Ishikawa (cell line): ENCODE data around the gene HOXB8.

ENCODE experiments used
- CEBPB ChIP-seq: IDR thresholded peaks from 2 replicates; pipeline ENCODE4 v1.6.1; 2012
- CREB1 ChIP-seq: IDR thresholded peaks from 2 replicates; pipeline ENCODE4 v1.6.1; 2012; ENCODE audit warnings: low read depth
- EGR1 ChIP-seq: IDR thresholded peaks from 2 replicates; pipeline ENCODE4 v1.6.1; 2012
- EP300 ChIP-seq: IDR thresholded peaks from 2 replicates; pipeline ENCODE4 v1.6.1; 2012; ENCODE audit warnings: borderline replicate concordance
- FOXM1 ChIP-seq: IDR thresholded peaks from 2 replicates; pipeline ENCODE4 v1.6.1; 2012; ENCODE audit warnings: low read depth, borderline replicate concordance
- MAX ChIP-seq: IDR thresholded peaks from 2 replicates; pipeline ENCODE4 v1.6.1; 2012
- NFIC ChIP-seq: IDR thresholded peaks from 2 replicates; pipeline ENCODE4 v1.6.1; 2012
- RAD21 ChIP-seq: IDR thresholded peaks from 2 replicates; pipeline ENCODE4 v1.6.1; 2012; ENCODE audit warnings: low read depth
- TAF1 ChIP-seq: IDR thresholded peaks from 2 replicates; pipeline ENCODE4 v1.6.1; 2012; ENCODE audit warnings: low read depth, mild to moderate bottlenecking
- TCF12 ChIP-seq: IDR thresholded peaks from 2 replicates; pipeline ENCODE4 v1.6.1; 2012; ENCODE audit warnings: low read depth
- TEAD4 ChIP-seq: IDR thresholded peaks from 2 replicates; pipeline ENCODE4 v1.6.1; 2012
- YY1 ChIP-seq: IDR thresholded peaks from 2 replicates; pipeline ENCODE4 v1.6.1; 2012; ENCODE audit warnings: low read depth
- ZBTB7A ChIP-seq: IDR thresholded peaks from 2 replicates; pipeline ENCODE4 v1.6.1; 2012; ENCODE audit warnings: low read depth
- TF ChIP-seq, protein P1 (sequence below): IDR thresholded peaks from 2 replicates; pipeline ENCODE4 v1.6.1; 2012
- TF ChIP-seq, protein P2 (sequence below): IDR thresholded peaks from 2 replicates; pipeline ENCODE4 v1.6.1; 2012; ENCODE audit warnings: low read depth, mild to moderate bottlenecking

HOXB8 gene

DNA sequence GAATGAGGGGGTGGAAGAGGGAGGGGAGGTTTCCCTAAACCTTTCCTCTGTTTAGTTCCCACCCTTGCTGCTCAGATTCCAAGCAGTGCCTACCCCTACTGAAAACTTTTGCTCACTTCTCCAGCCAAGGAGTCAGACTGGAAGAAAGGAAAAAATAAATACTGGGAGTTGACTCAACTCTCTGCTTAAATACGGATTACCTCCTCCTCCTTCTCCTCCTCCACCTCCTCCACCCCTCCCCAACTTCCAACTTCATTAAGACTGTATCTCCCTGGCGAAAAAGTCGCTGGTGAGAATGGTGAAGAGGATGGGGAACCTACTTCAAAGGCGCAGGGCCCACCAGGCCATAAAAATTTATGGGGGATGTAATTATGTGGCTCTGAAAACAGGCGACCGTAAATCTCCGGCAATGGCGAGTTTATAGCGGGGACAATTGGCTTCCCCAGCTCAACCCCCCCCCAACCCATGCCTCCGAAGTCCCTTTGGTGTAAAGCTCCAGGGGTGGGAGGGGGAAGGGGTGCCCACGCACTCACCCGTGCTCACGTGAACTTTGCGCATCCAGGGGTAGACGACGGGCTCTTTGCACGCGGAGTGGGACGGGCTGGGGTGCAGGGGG, 37.7 kb downstream of the HOXB8 start:
- TF ChIP-seq EP300 (peak; percentile 62), EGR1 (peak; percentile 40; the same call in 1 of the 2 replicates), TEAD4 (0 out of 2 replicates have a peak, but pooled peaks have one; percentile 11), FOXM1 (no peak), CEBPB (no peak), NFIC (peak; percentile 39; the same call in 1 of the 2 replicates)

GRCh38 chr17:48576479-48577309, 38.4 kb downstream of the HOXB8 start:
- TF ChIP-seq TAF1 (no peak), TCF12 (peak; percentile 73), FOXM1 (0 out of 2 replicates have a peak, but pooled peaks have one; percentile 30), CREB1 (no peak), TEAD4 (peak; percentile 40; the same call in 1 of the 2 replicates), EP300 (0 out of 2 replicates have a peak, but pooled peaks have one; percentile 68), YY1 (no peak), EGR1 (peak; percentile 87), ZBTB7A (no peak), NFIC (0 out of 2 replicates have a peak, but pooled peaks have one; percentile 15), MAX (no peak), RAD21 (no peak), CEBPB (peak; percentile 35; the same call in 1 of the 2 replicates)
- TF ChIP-seq, protein P1, sequence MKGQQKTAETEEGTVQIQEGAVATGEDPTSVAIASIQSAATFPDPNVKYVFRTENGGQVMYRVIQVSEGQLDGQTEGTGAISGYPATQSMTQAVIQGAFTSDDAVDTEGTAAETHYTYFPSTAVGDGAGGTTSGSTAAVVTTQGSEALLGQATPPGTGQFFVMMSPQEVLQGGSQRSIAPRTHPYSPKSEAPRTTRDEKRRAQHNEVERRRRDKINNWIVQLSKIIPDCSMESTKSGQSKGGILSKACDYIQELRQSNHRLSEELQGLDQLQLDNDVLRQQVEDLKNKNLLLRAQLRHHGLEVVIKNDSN: no peak
- TF ChIP-seq, protein P2, sequence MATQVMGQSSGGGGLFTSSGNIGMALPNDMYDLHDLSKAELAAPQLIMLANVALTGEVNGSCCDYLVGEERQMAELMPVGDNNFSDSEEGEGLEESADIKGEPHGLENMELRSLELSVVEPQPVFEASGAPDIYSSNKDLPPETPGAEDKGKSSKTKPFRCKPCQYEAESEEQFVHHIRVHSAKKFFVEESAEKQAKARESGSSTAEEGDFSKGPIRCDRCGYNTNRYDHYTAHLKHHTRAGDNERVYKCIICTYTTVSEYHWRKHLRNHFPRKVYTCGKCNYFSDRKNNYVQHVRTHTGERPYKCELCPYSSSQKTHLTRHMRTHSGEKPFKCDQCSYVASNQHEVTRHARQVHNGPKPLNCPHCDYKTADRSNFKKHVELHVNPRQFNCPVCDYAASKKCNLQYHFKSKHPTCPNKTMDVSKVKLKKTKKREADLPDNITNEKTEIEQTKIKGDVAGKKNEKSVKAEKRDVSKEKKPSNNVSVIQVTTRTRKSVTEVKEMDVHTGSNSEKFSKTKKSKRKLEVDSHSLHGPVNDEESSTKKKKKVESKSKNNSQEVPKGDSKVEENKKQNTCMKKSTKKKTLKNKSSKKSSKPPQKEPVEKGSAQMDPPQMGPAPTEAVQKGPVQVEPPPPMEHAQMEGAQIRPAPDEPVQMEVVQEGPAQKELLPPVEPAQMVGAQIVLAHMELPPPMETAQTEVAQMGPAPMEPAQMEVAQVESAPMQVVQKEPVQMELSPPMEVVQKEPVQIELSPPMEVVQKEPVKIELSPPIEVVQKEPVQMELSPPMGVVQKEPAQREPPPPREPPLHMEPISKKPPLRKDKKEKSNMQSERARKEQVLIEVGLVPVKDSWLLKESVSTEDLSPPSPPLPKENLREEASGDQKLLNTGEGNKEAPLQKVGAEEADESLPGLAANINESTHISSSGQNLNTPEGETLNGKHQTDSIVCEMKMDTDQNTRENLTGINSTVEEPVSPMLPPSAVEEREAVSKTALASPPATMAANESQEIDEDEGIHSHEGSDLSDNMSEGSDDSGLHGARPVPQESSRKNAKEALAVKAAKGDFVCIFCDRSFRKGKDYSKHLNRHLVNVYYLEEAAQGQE: no peak

DNA sequence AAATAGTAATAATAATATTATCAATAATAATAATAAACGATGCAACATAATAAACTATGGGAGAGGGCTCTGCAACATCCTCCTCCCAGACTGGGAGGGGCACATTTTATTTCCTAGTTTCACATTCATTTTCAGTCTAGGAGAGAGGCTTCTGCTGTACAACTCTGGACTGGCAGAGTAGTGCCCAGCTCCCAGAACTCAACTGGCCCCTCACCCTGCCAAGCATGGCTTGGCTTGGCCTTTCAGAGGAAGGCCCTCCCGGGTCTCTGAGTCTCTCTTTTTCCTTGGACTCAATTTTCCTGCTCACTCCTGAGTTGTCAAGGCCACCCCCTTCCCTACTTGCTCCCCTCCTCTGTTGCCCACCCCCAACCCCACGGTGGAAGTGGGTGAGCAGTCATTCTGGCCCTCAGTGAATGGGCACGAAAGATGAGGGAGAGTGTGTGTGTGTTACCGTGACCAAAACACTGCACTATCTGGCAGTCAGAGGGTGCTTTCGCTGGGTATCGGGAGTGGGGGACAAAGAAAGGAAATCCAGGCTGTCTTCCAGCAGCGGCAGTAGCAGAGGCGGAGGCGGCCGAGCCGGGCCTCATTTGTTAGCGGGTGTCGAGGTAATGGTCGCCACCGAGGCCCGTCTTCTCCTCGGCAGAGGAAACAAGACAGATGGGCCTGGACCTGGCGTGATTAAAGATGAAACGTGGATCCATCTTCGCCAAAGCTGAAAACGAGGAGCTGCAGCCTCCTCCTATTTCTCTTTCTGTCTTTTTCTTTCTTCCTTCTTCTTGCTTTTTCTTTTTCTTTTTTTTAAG, 39.2 kb downstream of the HOXB8 start:
- TF ChIP-seq MAX (no peak), YY1 (no peak), TCF12 (no peak), CEBPB (no peak)

- TF ChIP-seq TAF1 (no peak), RAD21 (no peak), YY1 (no peak), CEBPB (no peak), MAX (no peak), ZBTB7A (no peak), EGR1 (no peak), FOXM1 (peak; percentile 46), NFIC (no peak), TCF12 (peak; percentile 52), CREB1 (no peak), EP300 (peak; percentile 66; the same call in 1 of the 2 replicates), TEAD4 (no peak)
- TF ChIP-seq, protein P1: no peak
- TF ChIP-seq, protein P2: no peak
These were observed 40.0 kb downstream of the HOXB8 start for GRCh38 chr17:48575066-48575582.
